HG03575 (cell line): ENCODE results near the gene CBX6.

Experiments
- ATAC-seq: cut with Tn5 transposase; IDR thresholded peaks from one replicate; pipeline ENCODE4 v1.9.1; 2021; ENCODE audit not compliant: unreplicated experiment, insufficient number of reproducible peaks, low FRiP score; ENCODE audit errors: extremely low read depth

CBX6 gene

DNA sequence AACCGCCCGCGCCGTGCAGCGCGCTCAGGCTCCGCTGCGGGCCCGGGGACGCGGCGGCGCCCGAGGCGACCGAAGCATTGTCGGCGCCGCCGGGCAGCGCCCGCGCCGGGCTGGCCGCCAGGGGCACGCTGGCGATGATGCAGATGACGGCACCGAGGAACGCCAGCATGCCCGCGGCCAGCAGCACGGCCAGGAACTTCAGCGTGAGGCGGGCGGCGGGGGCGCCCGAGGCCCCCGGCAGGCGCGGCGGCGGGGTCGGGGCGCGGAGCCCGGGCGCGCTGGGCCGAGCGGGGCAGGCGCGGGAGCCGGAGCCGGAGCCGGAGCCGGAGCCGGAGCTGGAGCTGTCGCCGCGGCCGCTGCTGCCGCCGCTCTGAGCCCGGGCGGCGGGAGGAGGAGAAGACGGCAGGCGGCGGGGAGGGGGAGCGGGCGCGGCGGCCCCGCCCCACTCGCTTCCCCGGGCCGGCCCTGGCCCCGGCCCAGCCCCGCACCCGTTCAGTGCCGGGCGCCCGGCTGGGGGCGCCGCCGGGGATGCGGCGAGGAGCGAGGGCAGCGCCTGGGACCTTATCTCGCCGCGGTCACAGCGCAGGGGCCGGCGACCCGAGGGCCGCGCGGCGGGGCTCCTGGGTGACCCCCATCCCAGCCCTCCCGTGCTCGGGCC lies 28.2 kb downstream of the CBX6 start, which contains the start of gene NPTXR:
Gene NPTXR, minus strand, starts transcription at position 372 of the 658 bp plus-strand sequence.
- no peak for ATAC-seq

GRCh38 chr22:38843201-38843656 lies 28.8 kb downstream of the CBX6 start:
- no peak for ATAC-seq

GRCh38 chr22:38842512-38843200 lies 29.4 kb downstream of the CBX6 start:
- ATAC-seq = no peak

- ATAC-seq = no peak
Measured at GRCh38 chr22:38841635-38842034, 30.4 kb downstream of the CBX6 start.

DNA sequence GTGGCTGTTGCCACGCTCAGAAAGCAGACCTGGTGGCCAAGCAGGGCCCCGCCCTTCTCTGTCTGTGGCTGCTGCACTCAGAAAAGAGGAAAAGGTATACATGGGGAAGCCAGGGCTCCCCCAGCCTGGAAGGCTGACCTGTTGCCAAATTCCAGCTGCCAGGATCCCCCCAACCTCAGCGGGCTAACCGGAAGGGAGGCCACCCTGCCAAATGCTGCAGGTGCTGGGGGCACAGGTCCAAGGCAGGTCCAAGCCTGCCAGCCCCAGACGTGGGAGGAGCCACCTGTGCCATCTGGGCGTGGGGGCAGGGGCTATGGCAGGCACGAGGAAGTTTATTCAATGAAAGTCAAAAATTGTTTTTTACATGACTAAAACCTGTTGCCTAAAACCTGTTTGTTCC lies 30.8 kb downstream of the CBX6 start:
- ATAC-seq = no peak

- no peak for ATAC-seq
Measured at GRCh38 chr22:38840129-38840528, 31.9 kb downstream of the CBX6 start.

DNA sequence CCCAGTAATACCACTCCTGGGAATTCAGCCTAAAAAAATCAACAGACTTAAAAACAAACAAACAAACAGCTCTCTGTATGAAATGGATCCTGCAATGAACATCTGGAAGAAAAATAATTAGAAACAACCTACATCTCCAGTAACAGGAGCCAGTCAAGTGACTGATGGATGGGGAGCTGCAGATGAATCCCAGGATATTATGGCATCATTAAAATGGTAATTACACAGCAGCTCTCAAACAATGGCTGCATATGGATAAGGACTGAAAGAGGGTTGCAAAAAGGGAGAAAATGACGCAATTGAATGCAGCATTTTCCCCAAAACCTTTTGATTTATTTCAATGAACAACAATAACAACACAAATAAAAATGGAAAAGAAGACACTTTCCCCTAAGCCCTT lies 32.3 kb downstream of the CBX6 start:
- no peak for ATAC-seq

- no peak for ATAC-seq
Measured at GRCh38 chr22:38837414-38837928, 34.5 kb downstream of the CBX6 start.

DNA sequence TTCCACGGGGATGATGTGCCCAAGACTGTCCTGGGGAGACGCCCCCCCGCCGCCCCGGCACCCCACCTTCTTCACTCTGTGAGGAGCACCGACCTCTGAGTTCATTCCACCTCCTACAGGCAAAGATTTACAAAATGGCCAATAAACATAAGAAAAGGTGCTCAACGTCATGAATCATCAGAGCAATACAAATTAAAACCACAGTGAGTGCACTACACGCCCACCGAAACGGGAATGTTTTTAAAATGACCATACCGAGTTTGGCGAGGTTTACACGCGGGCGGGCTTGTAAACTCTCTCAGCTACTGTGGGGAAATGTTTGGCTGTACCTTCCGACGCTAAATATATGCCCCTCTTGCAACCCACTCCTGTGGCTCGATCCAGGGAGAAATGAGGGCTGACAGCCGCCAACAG lies 36.1 kb downstream of the CBX6 start:
- no peak for ATAC-seq

GRCh38 chr22:38834991-38835390 lies 37.0 kb downstream of the CBX6 start:
- ATAC-seq = no peak

DNA sequence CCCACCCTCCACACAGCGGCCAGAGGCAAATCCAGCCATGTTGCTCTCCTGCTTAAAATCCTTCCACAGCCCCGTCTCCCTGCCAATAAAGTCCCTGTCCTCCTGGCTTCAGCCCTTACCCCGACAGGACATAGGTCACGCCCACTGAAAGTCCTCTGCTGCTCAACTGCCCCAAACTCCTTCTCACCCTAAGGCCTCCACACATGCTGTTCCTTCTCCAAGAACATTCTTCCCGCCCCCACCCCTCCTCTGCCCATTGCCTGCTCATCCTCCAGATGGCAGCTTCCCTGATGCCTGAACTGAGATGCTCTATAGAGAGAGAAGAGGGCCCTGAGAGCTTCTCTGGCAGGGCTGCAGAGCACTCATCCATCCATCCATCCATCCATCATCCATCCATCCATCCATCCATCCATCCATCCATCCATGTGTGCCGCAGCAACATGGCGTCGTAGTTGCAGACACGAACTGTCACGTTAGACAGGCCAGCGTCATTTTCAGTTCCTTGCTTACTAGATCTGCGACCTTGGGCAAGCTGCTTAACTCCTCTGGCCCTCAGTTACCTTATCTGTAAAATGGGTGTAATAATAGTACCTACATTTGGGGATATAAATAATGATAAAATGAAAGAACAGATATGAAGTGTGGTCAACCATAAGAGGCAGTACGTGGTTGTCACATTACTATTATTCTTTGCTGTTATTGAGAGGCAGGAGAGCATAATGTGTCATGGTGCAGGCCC lies 37.6 kb downstream of the CBX6 start:
- no peak for ATAC-seq

DNA sequence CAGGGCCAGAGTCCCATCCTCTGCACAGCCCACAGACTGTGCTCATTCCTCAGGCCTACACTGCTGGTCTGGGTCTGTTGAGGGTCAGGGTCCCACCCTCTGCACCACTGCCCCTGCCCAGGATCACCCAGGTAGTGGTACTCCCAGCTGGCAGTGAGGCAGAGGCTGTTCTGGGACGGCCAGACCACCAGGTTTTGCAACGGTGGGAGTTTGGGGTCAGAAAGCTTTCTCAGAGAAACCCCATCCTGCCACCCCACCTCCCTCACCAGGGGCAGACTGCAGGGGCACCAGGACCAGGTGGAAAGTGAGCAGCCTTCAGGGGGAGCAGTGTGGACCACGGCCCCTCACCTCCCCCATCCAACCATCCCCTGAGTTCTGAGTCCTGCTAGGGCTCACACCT lies 39.0 kb downstream of the CBX6 start:
- ATAC-seq = no peak

DNA sequence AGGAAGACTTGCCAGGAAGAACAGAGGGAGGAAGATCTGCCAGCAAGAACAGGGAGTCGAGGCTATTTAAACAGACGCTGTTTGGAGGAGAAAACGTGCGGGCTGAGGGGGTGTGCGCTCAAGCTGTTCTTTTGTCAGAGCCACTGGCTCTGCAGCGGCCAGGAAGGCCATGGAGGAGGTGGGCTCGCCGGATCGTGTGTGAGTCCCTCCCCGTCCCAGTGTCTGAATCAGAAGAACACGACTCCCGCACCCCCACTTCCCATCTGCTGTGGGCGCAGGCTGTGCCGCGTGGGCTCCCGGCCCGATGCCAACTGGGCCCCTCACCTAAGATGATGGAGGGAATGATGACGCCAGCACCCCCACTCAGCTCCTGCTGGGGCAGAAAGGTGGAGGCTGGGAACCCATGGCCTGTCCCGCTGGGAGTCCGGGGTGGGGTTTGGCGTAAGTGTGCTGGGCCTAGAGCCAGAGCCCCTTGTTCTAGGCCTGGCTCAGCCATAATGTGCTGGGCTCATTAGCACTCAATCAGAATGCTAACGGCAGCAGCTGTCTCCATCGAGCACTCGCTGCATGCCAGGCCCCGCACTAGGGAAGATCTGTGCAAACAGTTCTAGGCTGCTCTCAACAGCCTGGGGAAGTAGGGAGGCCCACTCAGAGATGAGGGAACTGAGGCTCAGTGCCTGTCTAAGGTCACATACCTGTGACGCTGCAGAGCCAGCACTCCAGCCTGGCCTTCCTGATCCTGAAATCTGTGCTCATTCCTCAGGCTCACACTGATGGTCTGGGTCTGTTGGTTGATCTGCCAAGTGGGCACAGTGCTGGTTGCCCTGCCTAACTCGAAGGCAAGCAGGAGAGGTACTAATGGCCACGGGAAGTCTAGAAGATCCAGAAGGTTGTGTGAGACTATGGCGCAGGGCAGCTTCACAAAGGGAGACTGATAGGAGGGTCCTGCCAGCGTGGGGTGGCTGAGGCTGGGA lies 39.7 kb downstream of the CBX6 start:
- ATAC-seq = no peak

DNA sequence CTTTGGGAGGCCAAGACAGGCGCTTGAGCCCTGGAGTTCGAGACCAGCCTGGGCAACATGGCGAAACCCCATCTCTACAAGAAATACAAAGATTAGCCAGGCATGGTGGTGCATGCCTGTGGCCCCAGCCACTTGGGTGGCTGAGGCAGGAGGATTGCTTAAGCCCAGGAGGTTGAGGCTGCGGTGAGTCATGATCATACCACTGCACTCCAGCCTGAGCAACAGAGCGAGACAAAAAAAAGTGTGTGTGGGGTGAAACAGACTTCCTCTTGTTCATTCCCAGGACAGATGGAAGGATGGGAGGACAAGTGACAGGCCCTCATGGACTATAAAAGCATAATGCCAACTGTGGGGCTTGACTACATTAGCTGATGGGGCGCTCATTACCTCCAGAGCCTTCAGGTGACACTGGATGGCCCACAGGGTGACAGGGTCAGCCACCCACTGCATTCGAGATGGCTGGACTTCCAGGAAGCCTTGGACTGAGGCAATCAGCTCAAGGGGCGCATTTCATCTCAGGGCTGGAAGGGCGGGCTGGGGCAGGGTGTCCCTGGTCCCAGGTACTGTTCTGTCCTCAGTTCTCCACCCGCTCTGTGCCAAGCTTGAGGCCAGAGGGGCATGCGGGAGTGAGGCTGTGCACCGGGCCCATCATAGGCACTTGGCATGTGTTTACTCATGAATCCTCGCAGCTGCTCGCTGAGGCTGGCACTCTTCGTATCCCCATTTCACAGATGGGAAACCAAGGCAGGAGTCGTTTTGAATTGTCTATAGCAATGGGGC lies 40.7 kb downstream of the CBX6 start:
- ATAC-seq = no peak

DNA sequence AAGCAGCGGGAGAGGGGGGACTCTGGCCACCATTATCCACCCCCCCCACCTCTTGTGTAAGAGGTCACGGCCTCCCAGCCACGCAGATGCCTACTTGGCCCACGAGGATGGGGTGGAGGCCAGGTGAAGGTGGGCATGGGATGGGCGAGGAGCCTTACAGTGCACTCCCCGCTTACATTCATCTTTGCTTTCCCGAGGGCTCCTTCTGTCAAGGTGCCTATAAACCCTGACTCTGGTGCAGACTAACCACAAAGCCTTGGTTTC lies 41.2 kb downstream of the CBX6 start:
- ATAC-seq = no peak

DNA sequence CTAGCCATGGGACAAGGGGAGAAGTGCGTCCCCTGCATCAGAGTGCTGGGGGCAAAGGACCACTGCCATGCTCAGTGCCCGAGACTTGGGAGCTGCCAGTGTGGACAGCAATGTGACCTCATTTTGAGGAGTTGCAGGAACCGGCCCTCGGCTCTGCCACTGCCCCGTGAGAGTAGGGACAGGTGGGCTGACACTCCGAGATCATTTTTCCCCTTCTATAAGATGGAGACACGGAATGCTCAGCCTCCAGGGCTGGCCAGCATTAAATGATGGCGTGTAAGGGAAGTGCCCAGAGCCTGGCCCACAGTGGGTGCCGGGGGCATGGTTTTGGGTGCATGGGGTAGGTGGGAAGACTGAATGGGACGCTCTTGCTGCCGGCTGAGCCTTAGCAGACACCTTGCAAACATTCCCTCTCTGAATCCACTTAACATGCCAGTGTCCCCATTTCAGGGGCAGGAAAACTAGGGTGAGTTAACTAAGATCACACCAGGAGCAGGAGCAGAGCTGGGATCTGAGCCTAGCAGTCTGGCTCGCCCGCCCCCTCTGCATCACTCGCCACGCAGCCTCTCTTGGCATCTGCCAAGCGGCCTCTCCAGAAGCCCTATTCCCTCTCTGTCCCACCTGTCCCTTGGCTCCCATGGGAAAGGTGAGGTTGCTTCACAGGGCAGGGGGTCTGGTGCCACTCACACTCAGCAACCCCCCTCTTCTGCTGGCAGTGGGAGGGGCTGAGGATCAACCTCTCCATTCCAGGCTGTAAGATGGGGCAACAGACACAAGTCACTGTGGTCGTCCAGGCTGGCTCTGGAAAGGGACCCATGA lies 41.8 kb downstream of the CBX6 start:
- no peak for ATAC-seq

DNA sequence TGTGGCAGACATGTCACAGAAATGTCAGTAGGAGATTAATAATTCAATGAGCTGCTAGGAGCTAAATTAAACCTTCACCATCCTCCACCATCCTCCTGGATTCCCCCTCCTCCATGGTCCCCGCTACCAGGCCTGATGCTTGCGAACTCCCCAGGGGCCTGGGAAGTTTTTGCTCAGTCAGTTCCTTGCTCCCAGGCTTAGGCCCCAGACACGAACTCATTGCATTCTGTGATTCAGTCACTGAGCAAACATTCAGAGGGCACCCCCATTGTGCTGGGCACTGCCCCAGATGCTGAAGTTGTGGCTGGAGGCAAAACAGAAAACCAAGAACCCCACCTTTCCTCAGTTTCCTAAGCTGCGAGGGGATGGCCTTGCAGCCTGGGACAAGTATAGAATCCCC lies 42.5 kb downstream of the CBX6 start:
- ATAC-seq = no peak
